ENCODE measurements around the gene QPCT. TPM values are rescaled to one million over a fixed set of nuclear protein-coding genes. Genes with fewer than 3 reads are reported as not detected.
"Not testable (repeated sequence)": the region's sequence is repeated elsewhere in the genome, so short reads cannot be mapped to it uniquely, and the experiment has no call there.

Gene QPCT
- polyA plus RNA-seq, 5 donors, result 5.2 to 19.5 (median 7.4) TPM

DNA sequence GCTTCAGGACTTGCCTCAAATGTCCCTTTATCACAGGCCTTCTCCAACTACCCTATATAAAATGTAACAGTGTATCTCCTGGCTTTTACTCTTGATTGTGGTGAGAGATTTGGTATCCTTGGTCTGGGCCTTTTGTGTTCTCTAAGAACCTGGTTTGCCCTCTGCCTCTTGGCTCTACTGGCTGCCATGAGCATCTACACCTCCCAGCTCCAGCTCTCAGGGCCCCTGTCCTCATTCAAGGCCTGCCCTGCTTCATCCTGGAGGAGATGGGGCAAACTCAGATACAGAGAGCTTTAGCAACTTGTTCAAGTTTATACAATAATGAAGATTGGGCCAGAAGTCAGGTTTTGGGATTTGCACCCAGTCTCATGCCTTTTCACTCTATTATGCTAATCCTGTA, 45.0 kb downstream of the QPCT start:
- no peak for DNase-seq

DNA sequence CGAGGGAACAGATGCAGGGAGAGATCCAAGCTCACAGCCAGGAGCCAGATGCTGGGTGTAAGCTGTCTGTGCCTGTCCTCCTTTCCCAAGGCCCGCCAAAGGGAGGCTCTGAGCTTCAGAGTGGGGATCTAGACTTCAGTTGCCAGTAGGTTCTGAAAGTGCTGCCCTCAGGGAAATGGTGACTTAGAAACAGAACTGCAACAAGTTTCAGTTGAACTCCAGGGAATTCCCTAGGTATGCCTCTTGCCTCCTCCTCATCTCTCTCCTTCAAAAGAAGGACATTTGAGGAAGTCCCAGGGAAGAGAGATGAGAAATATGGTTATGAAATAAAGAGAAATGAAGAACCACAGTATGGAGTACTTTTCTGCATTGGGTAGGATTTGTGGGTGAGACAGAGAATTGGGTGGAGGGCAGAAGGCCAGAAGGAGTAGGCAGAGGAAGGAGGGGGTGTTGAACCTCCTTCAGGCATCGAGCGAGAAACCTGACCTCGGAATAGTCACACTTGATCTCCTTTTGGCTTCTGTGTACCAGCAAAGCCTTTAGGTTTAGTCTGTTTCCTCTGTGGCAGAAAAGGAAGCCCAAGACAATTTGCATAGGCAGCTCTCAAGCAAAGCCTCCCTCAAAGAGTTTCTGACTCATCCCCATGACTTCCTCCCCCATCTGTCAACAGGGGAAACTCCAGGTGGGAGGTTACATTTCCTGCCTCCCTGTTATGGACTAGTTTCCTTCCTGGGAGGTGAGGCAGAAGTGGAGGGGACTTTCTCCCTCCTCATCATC, 45.7 kb downstream of the QPCT start:
- DNase-seq, result no peak

DNA sequence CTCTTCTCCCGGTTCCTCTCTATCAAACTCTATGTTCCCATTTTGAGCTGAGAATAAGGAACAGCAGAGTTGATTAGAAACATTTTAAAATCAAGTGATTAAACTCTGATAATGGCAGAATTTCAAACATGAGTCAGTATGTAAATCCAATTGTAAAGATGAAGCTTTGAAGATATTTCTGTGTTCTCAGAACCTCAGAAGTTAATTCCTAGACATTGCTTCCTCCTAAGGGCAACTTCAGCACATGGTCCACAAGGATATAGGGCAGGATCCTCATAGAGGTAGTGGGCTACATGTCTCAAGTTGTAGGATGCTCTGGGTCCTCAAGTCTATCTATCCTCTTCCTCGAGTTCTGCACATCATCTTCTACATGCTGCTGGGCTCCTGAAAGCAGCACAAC, 46.3 kb downstream of the QPCT start:
- no peak for DNase-seq

DNA sequence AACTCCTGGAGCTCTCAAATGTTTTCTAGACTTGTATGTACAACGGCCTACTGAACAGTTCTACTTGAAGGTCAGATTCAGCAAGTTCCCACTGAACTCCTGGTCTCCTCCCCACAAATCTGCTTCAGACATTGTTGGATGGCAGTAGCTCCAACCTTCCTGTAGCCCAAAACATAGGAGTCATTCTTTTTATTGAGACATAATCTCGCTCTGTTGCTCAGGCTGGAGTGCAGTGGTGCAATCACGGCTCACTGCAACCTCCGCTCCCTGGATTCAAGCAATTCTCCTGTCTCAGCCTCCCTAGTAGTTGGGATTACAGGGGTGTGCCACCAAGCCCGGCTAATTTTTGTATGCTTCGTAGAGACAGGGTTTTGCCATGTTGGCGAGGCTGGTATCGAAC, 47.3 kb downstream of the QPCT start:
- no peak for DNase-seq

DNA sequence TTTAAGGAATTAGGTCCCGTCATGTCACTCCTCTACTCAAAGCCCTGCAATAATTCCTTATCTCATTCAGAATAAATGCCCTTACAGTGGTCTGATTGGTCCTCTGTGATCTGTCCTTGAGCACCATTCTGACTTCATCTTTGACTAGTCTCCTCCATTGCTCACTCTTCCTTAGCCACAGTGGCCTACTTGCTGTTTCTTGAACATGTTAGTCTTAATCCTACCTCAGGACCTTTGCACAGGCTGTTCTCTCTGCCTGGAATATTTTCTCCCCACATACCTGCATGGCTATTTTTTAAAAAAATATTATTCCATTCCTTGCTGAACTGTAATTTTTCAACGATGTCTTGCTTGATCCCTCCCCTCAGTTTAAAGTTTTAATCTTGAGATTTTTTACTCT, 48.0 kb downstream of the QPCT start:
- DNase-seq, result no peak

DNA sequence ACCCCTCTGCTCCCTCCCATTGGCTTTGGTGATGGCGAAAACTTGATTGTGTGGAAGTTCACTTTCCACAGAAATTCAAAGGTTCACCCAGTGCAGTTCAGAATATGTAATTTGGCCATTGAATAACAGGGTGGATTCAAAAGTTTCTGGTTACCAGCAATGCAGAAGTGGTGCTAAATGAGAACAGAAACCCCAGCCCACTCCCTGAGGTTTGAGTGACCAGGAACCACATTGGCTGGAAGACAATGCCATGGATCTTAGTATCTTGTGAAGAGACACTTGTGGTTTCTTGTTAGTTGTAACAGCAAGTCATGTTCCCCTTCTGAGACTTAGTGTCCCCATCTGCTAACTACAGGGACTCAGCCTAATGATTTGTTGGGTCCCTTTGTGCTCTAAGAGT, 49.8 kb downstream of the QPCT start:
- no peak for DNase-seq

DNA sequence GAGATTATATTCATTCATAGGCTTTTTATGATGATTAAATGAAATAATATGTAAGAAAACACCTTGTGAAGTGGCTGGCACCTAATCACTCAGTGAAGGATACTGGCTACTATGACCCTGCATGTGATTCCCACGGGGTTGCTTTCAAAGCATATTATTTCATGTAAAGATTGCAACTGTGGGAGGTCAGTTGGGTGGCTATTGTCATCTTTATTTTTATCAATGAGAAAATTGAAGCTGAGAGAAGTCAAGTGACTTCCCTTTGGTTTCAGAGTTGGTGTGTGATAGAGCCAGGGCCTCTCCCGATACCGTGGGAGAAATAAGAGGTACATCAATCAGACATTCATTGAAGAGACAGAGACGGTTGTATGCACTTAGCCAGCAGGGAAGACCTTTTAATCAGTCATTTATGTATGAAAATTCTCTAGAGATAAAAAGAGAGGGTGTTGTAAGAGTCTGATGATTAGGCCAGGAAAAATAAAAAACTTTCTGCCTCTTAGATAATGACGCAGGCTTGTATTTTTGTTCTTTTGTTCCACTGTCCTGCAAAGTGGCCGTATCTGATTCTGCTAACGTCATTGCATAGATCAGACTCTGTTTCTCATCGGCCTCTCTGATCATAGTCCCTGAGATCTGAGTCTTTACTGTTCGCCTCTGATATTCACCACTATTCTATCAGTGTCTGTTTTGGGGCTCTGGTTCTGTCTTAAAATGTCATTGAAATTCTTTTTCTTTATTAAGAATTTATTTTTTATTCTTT, 50.5 kb downstream of the QPCT start:
- no peak for DNase-seq

DNA sequence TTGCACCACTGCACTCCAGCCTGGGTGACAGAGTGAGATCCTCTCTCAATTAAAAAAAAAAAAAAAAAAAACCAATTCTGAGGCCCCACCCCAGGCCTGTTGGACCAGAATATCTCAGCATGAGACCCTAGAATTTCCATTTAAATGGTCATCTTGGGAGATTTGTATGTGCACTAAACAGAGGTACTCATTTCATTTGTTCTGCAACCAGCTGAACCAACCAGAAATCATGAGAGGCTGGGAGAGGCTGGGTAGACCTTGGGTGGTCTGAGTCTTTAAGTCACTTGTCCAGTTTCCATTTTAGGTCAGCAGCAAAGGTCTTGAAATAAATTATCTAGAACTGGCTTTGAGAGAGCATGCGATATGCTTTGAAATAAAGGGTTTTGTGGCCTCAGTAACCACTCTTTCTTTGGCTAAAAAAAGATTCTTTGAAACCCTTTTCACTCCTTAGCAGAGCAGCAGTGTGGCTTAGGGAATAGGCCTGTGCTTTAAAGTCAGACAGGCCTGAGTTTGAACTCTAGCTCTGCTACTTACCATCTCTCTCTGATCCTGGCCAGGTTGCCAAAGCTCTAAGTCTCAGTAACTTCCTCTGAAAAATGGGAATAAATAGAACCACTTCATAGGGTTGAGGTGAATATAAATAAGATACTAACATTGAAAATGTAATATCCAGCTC, 52.6 kb downstream of the QPCT start:
- DNase-seq, result no peak

DNA sequence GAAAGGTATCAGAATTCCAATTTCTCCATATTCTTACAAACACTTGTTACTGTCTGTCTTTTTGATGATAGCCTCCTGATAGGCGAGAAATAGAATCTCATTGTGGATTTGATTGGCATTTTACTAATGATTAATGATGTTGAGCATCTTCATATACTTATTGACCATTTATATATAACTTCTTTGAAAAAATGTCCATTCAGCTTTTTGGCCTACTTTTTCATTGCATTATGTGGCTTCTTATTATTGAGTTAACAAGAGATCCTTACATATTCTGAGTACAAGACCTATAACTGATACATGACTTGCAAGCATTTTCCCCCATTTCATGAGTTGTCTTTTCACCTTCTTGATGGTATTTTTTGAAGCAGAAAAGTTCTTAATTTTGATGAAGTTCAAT, 54.6 kb downstream of the QPCT start:
- DNase-seq, result no peak

DNA sequence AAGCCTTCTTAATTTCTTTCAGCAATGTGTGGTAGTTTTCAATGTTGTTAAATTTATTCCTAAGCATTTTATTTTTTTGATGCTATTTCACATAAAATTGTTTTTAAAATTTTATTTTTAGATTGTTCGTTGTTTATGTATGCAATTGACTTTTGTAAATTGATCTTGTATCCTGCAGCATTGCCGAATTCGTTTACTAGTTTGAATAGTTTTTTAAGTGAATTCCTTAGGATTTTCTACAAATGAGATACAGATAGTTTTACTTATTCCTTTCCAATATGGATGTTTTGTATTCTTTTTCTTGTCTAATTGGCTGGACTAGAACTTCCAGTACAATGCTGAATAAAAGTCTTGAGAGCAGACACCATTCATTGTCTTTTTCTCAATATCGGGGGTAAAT, 55.6 kb downstream of the QPCT start:
- DNase-seq, result no peak

DNA sequence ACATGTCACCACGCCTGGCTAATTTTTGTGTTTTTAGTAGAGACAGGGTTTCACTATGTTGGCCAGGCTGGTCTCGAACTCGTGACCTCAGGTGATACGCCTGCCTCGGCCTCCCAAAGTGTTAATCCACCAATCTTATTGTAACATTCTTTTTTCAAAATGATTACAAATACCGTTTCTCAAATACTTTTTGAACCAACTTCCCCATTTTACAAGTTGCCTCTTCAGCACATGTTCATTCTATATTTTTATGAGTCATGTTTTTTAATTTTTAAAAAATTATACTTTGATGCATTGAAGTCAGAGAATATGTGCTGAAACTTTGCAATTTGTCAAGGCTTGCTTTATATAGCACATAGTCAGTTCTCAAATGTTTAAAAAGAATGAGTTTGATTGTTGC, 58.2 kb downstream of the QPCT start:
- no peak for DNase-seq

DNA sequence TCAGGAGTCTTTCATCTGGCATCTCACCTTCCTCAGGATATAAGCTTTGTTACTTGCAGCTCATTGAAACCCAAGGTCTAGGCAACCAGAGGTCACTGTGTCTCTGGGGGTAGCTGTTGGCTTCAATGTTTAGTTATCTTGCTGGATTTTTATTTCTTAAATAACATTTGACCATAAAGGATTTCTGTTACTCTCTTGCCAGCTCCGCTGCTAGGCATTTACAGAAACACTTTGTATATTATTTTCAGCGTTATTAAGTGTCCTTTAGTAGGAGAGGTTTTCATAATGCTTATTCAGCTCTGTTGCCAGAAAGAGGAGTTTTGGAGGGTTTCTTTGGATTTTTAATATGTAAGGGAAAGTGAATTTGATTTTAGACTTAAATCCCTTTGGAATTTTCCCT, 61.4 kb downstream of the QPCT start:
- DNase-seq, result peak; percentile 24 to 36

DNA sequence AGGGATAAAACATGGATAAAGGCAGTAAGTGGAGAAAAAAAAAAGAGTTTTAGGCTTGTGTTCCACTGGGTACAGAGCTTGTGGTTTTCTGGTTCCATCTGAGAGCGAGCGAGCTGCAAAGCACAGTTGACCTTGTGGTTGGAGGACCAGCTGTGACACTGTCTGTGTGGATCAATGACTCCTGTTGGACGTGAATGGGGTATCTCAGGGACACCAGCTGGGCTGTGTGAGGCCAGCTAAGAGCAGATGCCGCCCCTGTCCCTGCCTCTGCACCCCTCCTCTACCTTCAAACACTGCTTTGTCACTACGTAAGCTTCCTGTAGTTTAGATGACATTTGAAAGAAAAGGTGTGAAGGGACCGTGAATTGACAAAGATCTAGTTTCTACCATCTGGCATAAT, 67.8 kb downstream of the QPCT start:
- DNase-seq, result no peak

DNA sequence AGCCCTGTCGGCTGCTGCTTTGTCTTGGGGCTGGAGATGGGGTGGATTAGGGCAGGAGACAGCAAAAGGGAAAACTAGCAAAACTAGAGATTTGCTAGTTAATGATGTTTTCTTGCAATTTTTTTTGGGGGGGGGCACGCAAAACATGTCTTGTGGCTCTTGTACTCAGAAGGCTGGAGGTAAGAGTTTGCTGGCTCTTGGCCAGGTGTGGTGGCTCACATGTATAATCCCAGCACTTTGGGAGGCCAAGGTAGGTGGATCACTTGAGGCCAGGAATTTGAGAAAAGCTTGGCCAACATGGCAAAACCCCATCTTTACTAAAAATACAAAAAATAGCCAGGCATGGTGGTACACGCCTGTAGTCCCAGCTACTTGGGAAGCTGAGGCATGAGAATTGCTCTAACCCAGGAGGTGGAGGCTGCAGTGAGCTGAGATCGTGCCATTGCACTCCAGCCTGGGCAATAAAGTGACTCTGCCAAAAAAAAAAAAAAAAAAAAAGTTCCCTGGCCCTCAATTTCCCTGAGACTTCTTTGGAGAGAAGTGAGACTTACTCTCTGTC, 69.6 kb downstream of the QPCT start:
- not testable (repeated sequence) for DNase-seq

DNA sequence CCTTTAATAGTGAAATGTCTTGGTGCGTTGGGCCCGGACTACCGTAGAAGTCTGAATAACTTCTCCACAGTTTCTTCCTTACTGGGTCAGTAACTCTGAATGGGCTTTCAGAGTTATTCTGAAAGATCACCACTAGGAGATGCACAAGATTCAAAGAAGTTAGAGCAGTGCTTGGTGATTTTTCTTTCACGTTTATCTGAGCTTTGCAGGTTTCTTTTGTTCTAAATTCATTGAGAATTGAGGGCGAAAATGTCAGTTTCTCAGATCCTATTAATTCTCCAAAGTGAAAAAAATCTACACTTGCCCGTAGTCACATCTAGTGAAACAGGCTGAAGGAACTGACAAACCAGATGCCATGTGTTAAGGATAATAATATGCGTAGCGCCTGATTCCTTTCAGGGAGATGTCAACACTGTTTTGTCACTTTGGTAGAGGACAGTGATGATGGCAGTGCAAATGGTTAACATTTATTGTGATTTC, 70.1 kb downstream of the QPCT start:
- peak; percentile 32 to 54 for DNase-seq

DNA sequence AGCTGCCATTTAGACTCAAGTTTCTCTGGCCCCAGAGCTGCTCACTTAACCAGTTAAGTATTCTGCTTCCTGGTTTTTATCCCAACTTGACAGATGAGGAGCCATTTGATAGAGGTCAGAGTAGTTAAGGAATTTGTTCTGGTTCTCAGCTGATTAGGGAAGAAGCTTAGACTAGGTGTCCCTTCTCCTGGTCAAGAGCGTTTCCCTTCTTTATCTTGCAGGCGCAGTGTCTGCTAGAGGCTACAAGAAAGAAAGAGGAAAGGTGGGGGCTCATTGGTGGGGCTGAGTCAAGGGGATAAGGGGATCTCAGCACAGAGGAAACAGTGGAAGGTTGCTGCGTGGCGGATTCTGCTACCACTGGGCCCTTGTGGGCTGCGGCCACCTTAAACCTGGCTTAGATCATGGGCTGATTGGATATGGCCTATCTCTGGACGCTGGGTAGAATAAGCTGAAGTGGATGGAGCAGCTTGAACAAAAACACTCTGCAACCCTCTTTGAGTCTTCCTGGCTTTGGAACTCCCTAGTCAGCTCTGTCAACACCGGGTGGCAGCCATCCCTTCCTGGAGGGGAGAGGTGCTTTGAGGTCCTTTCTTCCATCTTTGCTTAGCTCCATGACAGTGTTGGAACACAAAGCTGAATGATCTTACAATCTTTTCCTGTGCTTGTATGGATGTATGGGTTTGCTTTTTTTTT, 70.8 kb downstream of the QPCT start:
- no peak for DNase-seq

DNA sequence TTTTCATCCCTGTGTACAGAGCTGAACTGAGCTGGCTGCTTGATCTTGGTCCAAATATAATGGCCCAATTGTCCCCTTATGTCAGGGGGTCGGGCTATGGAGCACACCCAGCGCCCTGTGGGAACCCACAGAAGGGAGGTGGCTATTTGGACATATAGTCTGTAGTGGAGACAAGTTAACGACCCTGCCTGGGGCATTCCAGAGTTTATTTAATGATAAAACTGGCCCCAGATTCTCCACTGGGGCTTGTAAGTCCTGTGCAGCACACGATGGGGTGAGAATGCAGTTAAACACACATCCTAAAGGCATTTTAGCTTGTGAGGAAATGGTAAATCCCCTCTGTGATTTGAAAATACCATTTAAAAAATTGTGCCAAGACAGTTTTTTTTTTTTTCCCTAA, 72.9 kb downstream of the QPCT start:
- DNase-seq, result no peak

DNA sequence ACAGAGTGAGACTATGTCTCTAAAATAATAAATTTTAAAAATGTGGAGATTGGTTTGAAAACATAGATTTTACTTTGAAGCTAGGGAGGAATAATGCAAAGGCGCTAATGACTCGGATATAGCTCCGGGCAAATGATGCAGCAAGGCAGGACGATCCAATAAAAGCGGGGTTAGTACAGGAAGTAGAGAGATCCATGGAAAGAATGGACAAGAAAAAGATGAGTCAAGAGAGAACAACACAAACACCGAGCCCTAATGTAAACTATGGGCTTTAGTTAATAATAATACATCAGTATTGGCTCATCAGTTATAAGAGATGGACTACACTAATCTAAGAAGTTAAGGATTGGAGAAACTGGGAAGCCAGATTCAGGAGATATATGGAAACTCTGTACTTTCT, 74.5 kb downstream of the QPCT start:
- DNase-seq, result no peak

DNA sequence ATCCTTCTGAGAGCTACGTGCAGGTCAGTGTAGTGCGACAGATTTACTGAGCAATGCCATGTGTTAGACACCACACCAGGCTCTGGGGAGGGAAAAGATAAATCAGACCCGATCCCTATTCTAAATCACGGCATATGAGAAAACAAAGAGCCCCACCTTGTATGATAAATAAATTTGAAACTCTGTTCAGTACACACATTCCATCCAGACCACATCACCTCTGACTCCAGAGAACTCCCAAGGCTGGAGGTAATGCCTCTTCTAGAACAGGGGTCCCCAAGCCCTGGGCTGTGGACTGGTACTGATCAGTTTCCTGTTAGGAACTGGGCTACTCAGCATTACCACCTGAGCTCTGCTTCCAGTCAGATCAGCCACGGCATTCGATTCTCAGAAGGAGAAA, 77.3 kb downstream of the QPCT start:
- no peak for DNase-seq

DNA sequence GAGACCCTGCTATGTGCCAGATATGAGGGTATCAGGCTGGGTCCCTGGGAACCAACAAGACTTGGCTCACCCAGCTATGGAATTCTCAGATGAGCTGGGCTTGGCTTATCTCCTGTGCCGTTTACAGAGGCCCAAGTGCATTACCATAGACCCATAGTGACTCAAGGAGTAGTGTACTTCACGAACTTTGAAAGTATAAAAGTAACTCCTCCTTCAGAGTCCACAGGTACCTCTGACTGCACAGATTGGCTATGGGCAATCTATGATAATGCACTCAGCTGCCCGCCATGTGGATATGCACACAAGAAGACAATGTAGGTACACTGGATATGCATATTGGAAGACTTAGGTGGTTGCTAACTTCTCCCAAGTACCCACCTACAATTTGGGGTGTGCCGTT, 78.4 kb downstream of the QPCT start:
- no peak for DNase-seq

Measured in right lung (tissue), 5 donors.